HFF-Myc (cell line): ENCODE measurements around the gene TEAD4.

Source experiments
- DNase-seq: peaks from one replicate; pipeline ENCODE4 v3.0.0-alpha.2; 2011; ENCODE audit warnings: low read depth; ENCODE audit errors: extremely low read depth
- H3K4me3 ChIP-seq: replicated peaks from 2 replicates; pipeline ENCODE4 v1.5.1; 2011; ENCODE audit warnings: low read depth, mild to moderate bottlenecking, control low read depth, low read length
- CTCF ChIP-seq: IDR thresholded peaks from 2 replicates; pipeline ENCODE4 v1.5.1; 2012; ENCODE audit warnings: mild to moderate bottlenecking, low read depth, low read length, control low read depth; ENCODE audit errors: missing control alignments

Gene TEAD4

DNA sequence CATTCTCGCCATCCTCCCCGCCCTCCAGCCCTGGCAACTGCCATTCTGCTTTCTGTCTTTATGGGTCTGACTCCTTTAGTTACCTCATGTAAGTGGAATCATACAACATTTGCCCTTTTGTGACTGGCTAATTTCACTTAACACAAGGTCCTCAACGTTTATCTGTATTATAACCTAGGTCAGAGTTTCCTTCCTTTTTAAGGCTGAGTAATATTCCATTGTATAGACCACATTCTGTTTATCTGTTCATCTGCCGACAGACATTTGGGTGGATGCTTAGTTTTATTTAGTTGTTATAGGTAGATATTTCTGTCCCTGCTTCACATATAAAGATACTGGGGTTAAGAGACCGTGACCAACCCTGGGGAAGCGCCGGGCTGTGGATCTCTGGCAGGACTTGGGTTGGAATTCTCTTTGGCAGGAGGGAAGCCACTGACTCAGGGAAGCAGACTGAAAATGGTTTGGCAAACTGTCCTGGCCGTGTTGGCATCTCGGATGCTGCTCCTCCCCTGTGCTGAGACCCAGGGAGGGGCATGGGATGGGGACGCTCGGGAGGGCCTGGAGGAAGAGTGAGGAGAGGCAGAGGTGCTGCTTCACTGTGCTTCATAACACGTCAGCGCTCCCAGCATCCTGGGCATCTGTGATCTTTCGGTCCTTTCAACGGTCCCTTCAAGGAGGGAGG lies 38.9 kb downstream of the TEAD4 start:
- DNase-seq, result no peak
- H3K4me3 ChIP-seq, result no peak overlapping the region
- no peak for TF ChIP-seq CTCF

DNA sequence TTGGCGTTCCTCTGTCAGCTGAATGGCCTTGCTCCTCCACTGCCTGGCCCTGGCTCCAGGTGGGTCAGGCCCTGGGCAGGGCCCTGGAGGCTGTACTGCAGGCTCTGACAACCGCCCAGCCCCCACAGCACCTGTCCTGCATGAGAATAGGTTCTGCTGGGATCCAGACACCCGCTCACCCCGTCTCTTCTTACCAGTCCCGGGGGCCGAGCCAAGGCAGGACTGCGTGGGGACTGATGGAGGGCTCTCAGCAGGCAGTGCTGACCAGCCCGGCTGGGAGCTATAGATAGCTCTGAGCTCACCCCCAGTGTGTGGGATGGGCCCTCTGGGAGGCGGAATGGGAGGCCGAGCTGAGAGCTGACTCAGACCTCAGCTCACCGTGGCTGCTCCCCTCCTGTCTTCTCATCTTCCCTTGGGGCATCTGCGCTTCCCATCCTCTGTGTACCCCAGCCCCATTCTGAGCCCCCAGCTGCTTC lies 39.6 kb downstream of the TEAD4 start:
- no peak for TF ChIP-seq CTCF
- H3K4me3 ChIP-seq, result no peak overlapping the region
- no peak for DNase-seq

GRCh38 chr12:2999265-2999841 lies 40.2 kb downstream of the TEAD4 start:
- no peak for DNase-seq
- no peak for TF ChIP-seq CTCF
- no peak overlapping the region for H3K4me3 ChIP-seq

DNA sequence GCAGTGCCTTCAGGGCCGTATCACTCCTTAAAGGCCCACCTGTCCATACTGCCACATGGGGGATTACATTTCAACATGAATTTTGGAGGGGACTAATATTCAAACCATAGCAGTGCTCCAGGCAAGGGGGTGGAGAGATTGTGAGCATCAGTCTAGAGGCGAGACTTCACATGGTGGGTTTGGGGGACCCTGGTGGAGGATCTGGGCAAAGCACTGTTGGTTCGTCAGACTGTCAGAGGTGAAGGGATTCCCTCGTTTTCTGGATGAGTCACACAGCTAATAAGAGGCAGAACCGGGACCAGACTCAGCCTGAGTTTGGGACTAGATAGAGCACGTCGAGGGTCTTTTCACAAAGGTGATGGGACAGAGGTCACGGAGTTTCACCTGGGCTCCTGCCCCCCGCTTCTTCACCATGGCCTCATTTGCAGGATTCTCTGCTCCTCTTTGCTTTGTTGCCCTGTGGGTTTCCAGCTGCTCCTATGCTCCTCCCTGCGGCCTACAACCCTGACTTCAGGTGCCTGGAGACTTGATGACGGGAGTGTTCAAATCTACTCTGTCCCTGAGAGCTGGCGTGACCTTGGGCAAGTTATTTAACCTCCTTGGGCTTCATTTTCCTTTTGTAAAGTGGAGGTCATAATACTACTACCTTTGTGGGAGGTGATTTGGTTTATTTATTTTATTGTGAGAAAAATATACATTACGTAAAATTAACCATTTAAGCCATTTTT lies 41.5 kb downstream of the TEAD4 start:
- no peak for DNase-seq
- no peak overlapping the region for H3K4me3 ChIP-seq
- peak; percentile 18 for TF ChIP-seq CTCF

DNA sequence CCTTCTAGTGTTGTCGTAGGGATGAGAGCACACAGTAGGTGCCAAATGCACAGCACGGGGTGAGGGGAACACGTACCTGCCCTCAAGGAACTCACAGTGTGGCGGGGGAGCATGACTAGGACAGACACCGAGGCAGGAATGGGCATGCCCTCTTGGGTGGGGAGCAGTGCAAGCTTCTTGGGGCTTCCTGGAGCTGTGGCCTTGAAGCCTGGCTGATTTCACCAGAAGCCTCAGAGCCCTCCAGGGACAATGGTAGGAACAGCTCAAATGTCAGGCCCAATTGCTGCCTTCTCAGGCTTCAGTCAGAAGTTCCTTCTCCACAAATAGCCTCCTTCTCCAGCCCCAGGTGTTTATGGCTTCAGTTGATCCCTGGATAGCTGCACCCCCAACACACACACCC lies 43.4 kb downstream of the TEAD4 start:
- no peak overlapping the region for H3K4me3 ChIP-seq
- DNase-seq, result no peak
- no peak for TF ChIP-seq CTCF

DNA sequence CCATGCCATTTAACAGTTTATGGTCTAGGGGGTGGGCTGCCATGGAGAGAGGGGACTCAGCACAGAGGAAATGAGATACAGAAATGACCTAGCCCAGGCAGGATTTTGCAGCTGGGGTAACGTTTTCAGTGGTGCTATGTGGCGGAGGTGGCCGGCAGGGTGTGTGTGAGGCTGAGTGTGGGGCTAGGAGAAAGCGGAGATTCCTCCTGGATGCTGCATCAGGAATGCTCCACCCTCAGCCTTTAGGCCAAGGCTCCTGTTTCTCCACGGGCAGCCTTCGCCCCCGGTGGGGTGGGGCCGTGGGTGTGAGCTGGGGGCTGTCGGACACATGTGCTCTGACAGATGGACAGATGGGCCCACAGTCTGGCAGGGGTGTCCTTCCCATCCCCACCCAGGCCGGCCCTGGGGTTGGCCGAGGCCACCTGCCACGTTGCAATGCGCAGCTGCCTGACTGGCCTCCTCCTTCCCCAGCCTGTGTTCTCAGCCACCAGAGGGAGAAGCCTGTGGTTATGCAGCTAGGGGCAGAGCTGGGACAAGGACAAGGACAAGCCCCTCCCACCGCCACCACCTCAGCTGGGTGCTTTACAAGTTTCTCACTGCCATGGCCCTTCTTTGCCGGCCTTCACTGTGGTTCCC lies 44.3 kb downstream of the TEAD4 start:
- TF ChIP-seq CTCF, result no peak
- no peak for DNase-seq
- no peak overlapping the region for H3K4me3 ChIP-seq
